ENCODE data around the gene LRP5.
"Not testable (repeated sequence)": the region's sequence is repeated elsewhere in the genome, so short reads cannot be mapped to it uniquely, and the experiment has no call there.

Gene LRP5

DNA sequence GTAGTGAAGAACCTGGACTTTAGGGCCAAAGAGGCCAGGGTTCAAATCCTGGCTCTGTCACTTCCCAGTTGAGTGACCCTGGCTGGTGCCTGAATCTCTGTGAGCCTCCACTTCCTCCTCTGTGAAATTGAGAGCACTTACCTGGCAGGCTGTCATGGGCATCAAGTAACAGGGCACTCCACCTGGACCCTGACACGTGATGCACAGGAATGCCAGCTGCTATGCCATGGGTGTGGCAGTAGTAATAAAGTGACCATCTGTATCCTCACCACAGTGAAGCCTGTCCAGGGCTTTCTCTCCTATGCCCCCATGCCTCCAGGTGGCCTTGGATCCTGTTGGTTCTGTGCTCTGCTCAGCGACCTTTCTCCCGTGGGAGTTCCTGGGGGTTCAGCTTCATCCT, 118.4 kb downstream of the LRP5 start:
- no peak for DNase-seq

DNA sequence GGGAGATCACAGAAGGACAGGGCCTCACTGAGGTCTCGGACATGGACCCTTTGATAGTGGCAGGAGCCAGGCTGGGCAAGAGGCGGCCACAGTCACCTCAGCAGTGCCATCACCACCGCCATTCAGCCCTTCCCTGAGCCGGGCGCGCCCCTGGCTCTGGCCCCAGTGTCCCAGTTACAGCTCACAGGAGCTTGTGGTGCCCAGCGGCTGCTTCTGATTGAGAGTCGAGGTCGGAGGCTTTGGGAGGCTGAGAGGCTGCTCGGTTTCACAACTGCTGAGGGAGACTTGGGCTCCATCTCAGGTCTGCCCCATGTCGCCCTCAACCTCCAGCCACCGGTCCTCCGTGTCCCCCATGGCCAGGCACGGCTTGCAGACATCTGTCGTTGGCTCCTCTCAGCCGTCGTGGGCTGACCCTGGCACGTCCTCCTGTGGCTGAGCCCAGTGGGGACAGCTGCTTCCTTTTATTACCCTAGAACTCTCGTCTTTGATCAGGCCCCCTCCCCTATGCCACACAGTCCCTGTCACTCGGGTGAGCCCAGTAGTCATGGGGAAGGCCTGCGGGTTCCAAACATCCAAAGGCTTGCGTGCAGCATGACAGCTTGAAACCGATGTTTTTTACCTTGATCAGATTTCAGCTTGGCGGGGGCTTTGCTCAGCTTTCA, 119.7 kb downstream of the LRP5 start:
- DNase-seq: no peak

DNA sequence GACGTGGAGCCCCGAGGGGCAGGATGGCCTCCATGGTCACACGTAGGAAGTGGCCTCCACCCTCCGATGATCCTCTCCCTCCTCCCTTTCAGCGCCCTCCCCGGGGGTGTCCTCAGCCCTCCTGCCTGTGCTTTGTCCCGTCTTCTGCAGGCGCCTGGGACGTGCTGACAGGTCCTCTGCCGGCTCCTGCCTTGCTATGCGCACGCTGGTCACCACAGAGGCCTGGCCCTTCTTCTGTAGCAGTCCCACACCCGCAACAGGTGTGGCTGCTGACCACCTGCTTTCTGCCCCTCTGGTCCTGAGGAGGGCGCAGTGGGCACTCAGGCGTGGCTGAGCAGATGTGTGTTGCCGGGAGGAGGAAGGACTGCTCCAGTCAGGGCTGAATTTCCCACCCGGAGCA, 120.5 kb downstream of the LRP5 start:
- DNase-seq: no peak

DNA sequence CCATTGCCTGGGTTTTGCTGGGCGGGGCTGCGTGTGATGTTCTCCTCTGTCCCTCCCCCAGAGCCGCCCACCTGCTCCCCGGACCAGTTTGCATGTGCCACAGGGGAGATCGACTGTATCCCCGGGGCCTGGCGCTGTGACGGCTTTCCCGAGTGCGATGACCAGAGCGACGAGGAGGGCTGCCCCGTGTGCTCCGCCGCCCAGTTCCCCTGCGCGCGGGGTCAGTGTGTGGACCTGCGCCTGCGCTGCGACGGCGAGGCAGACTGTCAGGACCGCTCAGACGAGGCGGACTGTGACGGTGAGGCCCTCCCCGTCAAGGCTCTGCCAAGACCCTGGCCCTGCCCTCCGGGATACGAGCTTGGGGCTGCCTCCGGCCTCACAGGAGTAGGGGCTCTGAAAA, 121.2 kb downstream of the LRP5 start:
- DNase-seq: no peak

DNA sequence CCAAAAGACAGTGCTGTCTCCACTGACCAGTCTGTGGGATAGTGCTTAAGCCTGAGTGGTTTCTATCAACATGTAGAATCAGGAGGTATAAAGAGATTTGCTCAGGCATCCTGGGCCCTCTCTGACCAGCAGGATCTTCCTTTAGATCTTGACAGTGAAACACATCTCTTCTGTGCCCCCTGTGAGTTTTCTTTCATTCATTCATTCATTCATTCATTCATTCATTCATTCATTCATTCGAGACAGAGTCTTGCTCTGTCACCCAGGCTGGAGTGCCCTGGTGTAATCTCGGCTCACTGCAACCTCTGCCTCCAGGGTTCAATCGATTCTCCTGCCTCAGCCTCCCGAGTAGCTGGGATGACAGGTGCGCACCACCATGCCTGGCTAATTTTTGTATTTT, 121.8 kb downstream of the LRP5 start:
- not testable (repeated sequence) for DNase-seq

DNA sequence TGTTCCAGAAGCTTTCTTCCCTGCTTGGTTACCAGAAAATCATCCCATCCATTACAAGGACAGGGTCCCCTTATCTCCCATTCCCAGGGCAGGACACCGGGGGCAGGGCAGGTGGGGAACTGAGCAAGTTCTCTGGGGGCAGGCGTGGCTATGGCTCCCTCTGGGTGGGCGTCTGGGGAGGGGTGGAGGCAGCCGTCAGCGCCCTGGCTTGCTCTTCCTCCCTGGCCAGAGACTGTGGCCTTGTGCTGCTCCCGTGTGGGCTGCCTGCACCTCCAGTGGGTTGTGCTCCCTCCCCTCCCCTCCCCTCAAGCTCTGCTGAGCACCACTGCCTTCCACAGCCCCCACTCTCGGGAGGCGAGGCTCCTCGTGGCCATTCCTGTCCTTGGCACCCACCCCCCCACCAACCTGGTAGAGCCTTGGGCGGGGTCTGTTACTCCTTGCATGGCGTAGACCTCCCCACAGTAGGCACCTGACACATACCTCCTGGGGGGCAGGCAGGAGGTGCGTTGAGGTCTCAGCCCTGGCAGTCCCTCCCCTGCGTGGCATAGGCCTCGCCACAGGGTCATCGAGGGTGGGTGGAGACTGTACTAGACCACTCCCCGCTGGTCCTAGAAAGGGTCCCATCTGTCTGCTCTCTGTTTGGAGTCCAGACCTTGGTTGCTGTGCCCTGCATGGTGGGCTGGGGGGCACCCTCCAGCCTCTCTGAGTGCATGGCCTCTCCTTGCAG, 123.9 kb downstream of the LRP5 start:
- no peak for DNase-seq

DNA sequence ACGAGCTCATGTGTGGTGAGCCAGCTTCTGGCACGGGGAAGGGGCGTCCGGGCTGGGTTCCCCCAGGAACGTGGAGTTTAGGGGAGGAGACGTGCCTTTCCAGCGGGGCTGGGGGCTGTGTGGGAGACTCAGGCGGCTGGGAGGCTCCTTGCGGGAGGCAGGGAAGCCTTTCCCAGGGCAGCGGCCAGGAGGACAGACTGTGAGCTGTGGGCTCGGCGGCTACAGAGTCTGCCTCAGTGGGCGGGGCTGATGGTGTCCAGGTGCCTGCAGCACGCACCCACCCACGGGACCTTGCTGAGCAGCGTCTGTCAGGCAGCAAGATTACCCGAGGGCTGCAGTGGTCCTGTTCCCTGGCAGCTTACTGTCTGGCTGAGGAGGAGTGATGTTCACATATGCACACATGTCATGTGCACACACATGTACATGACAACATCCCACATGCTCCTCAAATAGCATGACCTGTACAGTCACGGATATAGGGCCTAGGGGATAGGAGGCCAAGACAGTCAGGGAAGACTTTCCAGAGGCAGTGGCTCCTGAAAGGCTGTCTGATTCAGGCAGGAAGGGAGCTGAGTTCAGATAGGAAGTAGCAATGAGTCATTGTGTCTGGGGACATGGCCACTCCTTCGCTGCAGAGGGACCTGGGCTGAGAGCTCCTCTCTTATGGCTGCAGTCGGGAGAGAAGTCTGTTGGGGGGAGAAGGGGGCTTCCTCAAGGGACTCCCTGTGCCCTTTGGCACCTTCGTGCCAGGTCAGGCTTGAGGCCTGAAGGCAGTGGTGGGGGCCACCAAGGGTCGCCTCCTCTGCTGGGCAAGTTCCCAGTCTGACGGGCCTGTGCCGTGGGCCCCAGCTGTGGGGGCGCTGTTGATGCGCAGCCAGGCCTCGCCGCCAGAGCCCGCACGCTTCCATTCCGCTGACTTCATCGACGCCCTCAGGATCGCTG, 124.9 kb downstream of the LRP5 start:
- DNase-seq: no peak

DNA sequence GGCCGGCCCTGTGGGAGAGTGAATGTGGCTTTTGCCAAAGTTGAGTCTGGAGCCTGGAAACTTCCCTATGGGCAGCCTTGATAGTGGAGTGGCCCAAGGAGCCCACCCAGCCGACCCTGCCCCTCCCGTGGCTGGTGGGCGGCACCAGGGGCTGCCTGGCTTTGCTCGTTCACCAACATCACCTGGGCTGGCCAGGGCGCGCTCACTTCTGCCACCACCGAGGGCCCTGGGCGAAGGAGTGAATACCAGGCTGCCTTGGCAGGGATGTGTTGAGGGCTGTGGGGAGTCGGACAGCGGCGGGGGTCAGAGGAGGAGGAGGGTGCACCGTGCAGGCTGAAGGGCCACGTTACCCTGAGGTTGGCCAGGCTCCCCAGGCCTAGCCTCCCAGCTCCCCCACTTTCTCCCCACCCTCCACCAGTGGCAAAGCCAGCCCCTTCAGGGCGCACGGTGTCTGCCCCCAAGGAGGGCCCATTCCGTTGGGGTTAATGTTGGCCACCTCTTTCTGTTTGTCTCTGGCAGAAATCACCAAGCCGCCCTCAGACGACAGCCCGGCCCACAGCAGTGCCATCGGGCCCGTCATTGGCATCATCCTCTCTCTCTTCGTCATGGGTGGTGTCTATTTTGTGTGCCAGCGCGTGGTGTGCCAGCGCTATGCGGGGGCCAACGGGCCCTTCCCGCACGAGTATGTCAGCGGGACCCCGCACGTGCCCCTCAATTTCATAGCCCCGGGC, 125.7 kb downstream of the LRP5 start:
- no peak for DNase-seq

DNA sequence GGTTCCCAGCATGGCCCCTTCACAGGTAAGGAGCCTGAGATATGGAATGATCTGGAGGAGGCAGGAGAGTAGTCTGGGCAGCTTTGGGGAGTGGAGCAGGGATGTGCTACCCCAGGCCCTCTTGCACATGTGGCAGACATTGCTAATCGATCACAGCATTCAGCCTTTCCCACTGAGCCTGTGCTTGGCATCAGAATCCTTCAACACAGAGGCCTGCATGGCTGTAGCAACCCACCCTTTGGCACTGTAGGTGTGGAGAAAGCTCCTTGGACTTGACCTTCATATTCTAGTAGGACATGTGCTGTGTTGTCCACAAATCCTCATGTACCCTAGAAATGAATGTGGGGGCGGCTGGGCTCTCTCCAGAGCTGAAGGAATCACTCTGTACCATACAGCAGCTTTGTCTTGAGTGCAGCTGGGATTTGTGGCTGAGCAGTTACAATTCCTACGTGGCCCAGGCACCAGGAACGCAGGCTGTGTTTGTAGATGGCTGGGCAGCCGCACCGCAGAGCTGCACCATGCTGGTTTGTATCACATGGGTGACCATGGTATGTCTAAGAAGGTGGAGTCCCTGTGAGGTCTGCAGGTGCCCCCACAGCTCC, 126.4 kb downstream of the LRP5 start:
- DNase-seq: no peak

DNA sequence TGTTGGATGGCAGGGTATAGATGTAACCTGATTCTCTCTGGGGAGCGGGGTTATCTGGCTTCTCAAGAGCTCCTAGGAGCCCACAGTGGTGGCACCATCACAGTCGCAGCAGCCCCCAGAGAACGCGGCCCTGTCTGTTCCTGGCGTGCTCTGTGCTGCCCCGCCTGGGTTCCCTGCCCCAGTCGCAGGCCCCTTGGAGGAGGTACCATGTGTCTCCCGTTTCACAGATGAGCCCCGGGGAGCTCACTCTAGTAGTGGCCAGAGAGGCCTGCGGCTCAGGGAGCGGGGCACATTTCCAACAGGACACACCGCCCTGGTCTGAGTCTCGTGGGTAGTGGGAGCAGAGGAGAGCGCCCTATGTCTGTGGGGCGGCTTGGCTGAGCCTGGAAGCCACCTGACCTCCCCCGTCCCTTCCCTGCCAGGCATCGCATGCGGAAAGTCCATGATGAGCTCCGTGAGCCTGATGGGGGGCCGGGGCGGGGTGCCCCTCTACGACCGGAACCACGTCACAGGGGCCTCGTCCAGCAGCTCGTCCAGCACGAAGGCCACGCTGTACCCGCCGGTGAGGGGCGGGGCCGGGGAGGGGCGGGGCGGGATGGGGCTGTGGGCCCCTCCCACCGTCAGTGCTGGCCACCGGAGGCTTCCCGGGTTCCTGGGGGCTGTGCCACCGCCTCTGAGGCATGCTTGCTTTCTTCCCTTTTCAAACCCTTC, 127.1 kb downstream of the LRP5 start:
- no peak for DNase-seq

DNA sequence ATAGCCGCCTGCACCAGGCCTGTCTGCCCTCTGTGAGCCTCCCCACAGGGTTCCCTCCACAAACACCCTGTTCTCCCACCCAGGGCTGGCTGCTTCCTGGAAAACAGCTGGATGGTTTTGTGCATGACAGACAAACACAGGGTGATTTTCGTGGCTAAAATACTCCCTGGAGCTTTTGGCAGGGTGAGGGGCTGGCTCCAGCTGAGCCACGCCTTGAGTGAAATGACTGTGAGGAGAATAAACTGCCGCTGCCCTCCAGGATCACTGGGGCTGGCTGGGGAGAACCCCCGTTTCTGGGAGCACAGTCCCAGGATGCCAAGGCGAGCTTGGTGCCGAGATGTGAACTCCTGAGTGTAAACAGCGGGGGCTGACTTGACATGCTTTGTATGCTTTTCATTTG, 127.8 kb downstream of the LRP5 start:
- DNase-seq: no peak

DNA sequence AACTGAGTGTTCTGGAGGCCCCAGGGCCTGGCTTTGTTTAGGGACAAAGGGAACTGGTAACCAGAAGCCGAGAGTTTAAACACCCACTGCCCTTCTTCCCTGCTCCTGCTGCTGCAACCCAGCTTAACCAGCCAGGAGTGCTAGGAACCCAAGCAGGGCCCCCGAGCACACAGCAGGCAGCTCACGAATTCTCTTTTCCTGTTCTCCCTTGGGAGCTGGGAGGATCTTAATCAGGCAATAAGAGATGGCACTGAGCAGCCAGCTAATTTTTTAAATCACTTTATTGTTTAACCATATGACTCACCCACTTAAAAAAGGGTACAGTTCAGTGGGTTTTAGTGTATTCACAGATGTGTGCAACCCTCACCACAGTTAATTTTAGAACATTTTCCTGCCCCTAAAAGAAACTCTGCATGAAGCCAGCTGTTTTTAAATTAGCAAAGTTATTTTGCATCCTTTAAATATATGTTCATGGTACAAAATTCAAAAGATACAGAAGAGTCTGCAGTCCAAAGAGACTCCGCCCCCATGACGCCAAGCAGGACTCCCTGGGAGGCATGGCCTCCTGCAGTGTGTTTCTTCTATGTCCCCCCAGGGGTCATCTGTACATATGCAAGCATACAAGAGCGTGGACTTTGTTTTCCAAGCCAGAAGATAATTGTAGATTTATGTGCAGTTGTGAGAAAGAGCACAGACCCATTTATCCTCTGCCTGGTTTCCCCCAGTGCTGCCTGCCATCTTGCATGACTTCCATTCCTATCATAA, 129.3 kb downstream of the LRP5 start:
- DNase-seq: no peak

DNA sequence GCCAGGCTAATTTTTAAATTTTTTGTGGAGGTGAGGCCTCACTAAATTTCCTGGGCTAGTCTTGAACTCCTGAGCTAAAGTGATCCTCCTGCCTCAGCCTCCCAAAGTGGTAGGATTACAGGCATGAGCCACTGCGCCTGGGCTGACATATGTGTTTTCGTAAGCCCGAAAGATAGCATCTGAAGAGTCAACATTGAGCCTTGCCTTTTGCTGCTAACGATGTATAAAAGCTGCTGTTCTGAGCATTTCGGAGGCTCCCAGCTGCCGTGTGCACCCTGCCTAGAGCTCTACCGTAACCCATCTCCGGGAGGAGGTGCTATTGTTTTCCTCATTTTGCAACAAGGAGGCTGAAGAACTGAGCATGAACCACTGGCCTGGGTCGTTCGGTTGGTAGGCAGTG, 130.0 kb downstream of the LRP5 start:
- DNase-seq: no peak

DNA sequence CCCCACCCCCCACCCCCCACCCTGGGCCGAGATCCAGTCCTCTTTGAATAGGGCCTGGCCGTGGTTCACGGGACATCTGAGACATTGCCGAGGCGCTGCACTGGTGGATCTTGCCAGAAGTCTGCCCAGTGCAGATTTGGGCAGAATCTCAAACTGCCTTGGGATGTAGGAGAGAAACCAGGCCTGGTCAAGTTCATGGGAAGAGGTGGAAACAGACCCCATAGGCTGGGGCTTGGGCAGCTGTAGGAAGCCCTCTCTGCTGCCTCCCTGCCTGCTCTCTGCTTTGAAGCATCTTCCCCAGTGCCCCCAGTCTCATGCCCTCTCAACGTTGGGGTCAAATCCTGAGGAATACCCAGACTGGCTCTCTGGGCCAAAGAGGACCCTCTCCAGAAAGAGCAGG, 132.2 kb downstream of the LRP5 start:
- DNase-seq: no peak

DNA sequence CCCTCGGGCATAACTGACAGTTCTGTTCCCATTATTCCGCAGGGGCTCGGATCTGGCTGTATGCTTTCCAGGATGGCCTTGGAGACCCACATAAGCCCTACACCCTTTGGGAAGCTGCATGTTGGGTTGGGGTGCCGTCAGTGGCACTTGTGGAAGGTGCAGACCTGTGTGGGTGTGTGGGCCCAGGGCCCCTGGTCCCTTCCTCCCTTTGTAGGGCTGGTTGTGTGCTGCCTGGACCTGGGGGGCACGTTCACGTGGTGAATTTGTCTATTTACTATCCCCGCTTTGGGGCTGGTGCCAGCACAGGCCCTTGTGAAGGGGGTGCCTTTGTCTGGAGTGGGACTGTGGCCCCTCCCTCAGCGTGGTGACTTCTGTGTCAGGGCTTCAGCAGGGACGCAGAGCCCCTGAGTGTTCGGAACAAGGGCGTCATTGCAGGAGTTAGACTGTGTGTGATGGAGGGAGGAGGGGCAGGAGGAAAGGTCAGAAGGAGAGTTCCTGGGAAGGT, 133.2 kb downstream of the LRP5 start:
- no peak for DNase-seq

DNA sequence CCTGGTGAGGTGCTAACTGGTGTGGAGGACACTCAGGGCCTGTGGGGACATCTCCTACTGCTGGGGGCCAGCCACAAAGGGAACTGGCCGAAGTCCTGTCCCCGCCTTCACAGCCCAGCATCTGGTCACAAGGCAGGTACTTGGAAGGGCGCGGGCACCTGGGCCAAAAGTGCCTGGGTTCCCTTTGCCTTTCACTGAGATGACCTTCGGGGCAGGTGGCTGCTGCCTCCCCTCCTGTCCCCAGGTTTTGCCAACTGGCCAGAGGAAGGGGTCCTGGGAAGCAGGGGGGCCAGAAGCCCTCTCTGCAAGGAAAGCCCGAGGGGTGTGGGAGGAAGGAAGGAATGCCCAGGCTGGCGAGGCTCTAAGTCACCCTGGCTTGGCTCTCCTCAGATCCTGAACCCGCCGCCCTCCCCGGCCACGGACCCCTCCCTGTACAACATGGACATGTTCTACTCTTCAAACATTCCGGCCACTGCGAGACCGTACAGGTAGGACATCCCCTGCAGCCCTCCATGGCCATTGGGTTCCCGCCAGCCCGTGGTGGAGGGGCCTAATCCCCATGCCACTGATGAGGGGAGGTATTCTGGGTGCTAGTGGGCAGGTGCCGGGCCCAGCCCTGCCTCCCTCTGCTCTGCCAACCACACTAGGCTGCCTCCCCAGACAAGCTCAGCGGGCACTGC, 133.8 kb downstream of the LRP5 start:
- DNase-seq: no peak

DNA sequence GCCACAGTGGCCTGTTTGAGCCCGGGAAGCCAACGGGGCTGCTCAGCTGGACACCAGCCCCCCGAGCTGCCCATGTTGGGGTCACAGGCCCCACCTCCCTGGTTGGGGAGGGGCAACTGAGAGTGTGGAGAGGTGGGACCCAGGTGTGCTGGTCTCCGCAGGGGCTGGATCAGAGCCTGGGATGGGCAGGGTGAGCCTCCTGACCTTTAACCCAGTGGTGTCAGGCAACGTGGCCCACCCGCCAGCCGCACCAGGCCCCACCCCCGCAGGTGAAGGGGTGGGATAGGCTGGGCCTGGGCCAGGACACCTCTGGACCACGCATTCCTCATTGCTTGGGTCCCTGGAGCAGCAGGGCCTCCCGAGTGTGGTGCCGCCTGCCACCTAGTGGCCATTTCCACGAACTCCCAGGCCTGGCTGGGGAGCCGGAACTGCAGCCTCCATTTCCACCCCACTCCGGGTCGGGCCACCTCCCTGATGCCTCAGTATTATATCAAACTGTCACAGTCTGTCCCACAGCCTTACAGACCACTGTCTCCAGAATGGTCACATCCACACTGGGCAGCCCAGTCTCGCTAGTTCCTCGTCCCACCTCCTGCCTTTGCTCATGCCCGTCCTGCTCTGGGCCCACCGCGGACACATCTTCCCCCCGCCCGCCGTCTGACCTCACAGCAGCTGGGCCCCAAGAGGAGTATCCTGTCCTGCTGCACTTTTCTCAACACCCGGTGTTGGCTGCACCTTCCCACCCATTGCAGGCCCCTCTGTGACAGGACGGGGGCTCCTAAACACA, 134.8 kb downstream of the LRP5 start:
- peak; percentile 81 for DNase-seq

DNA sequence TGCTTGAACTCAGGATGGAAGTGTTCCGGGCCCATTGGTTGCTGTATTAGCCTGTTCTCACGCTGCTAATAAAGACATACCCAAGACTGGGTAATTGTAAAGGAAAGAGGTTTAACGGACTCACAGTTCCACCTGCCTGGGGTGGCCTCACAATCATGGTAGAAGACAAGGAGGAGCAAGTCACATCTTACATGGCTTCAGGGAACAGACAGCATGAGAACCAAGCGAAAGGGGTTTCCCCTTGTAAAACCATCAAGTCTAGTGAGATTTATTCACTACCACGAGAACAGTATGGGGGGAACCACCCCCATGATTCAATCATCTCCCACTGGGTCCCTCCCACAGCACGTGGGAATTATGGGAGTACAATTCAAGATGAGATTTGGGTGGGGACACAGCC, 135.5 kb downstream of the LRP5 start:
- DNase-seq: not testable (repeated sequence)

DNA sequence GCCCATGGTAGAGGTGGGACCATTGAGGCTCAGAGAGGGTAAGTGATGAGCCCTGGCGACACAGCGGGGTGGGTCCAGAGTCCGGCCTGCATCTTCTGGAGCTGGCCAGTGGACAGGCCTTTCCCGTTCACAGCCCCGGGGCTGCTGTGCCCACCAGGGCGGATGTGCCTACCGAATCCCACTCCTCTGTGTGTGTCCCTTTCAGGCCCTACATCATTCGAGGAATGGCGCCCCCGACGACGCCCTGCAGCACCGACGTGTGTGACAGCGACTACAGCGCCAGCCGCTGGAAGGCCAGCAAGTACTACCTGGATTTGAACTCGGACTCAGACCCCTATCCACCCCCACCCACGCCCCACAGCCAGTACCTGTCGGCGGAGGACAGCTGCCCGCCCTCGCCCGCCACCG, 136.2 kb downstream of the LRP5 start:
- no peak for DNase-seq

Measured in stimulated activated CD4-positive, alpha-beta T cell treated with anti-CD3 and anti-CD28 coated beads, Interleukin-4, amount 100 ng/mL, for 24 hours (primary cell).